Fibroblast of skin of right biceps (primary cell): ENCODE data around the gene SYT7.

Experiments used
- DNase-seq: peaks from one replicate; pipeline ENCODE4 v3.0.0-alpha.2; 2013

Gene SYT7

DNA sequence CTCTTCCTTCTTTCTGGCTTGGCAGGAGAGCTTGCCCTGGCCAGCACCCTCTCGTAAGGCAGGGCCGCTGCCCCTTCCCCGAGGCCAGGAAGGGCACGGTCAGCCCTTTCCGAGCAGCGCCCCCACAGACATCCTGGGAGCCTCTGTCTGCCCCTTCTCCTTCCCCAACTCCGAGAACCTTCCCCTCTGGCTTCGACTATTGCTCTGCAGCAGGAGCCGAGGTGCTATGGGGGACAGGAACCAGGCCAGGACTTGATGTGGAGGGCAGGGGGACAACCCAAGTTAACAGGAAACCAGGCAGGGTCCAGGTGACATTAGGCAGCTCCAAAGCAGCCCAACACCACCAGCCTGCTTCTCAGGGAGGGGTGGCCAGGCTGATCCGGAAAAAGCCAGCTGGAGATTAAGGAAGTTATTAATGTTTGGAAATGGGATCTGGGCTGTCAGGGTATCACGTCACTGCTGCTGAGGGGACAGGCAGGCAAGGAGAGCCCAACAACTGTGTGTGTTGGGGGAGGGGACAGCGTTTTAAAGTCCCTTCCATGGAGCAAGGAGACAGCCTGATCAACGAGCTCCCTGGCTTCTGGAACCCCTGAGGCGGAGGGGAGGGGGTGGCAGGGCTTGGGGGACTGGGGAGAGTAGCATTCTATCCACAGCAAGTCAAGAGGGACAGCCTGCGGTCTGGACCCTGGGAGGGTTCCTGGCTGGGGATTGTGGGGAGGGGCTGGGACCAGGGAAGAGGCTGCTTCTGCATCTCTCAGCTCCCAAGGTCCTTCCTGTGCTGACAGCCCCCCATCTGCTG lies 27.3 kb downstream of the SYT7 start:
- DNase-seq: no peak

DNA sequence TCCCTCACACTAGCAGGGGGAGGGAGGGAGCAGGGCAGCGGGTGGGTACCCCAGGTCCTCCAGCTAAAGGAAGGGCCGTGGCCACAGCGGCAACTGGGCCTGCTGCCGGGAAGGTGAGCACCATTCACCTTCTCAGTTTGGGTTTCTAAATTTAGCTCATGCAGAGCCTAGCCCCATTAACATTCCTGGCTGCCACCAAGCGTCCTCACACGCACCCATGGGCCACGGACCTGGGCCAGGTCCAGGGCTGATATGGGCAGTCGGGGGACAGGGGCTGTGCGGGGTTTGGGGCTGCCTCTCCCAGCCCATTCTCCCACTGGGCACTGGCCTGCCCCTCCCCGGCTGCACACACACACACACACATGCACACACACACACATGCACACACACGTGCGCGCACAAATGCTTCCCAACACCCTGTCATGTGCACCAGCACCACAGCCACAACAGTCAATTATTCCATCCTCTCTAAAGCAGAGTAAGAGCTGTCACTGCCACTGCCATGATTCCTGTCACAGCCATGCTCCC lies 28.7 kb downstream of the SYT7 start:
- DNase-seq: no peak

DNA sequence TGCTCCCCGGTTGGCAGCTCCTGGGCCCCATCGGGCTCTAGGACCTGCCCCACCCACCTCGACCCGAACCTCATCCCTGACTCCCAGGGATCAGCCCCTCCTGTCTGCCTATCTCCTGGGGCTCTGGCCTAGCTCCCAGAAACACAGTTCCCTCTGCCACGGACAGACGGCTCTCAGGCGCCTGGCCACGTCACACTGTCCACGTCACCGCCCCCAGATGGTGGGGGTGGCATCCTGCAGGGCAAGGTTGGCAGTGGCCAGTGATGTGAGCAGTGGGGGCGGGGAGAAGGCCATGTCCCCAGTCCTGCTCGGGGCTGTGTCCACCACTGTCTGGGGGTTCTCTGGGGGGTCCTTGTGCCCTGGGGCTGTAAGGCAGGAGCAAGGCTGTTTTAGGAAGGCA lies 29.2 kb downstream of the SYT7 start:
- DNase-seq: no peak

DNA sequence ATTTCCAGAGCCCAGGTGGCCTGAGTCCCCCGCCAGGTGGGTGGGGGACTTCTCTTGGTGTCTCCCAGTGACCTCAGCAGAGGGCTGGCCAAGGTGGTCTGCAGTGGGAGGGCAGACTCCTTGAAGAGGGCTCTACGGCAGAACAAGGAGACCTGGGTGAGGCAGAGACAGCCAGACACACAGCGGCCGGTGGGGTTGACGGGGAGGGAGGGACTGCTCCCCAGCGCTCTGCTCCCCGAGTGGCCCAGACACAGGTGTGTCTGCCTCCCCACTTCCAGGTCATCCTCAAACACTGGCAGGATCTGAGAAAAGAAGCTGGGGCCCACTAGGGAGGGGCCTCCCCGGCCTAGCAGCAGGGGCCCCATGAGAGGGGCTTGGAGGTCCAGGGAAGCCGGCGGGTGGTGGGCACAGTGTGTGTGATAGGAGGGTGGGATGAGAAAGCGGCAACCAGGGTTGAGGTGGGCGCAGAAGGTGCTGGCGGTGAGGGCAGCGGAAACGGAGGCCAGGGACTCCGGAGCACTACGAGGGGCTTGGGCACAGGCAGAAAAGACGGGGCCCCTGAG lies 30.1 kb downstream of the SYT7 start:
- no peak for DNase-seq

DNA sequence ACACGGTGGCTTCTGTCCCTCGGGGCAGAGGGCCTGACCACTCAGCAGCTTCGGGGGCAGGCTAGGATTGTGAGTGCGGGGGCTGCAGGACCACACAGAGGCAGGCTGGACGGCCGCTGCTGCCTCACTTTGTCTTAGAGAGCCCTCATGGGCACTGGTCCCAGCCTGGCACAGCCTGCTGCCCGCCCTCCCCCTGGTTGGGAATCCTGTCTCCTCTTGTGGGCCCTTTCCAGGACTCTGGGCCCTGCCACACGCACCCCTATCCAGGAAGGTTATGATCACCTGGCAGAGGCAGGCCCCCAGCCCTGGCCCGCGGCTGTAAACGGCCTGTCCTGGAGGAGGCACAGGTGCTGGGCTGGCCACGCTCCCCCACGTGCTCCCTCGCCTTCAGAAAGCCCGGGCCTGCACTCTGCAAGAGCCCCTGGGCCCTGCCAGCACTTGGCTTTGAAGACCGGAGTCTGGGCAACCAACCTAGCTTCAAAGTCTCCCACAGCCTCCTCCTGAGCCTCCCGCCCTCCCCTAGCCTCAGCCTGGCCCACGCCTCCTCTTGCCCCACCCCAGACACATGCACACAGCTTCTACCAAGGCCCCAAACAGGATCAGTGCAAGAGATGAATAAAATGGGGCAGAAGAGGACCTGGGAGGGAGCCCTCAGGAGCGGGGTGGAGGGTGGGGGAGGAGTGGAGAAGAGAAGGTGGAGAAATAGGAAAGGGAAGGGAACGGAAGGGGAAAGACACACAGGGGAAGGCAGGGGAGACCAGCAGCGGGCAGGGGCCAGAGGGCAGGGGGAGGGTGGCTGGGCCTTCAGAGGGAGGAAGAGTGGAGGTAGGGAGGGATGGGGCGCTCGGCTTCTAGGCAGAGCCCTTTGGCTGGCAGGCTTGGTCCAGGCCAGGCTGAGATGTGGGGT lies 31.0 kb downstream of the SYT7 start:
- no peak for DNase-seq

DNA sequence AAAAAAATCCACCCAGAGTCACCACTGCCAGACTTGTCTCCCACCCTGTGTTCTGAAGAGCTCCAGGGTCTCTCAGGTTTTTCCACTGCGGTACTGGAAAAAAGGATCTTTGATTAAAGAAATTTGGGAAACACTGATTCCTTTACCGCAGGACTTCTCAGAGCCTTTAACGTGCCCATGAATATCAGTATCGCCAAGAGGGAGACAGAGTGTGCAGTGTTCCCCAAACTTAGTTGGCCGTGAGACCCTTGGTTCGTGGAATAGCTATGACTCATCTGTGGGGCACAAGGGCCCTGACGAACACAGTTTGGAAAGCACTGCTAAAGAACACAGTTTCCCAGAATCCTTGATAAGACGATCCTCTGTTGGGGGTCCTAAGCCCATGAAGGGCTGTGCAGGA lies 31.7 kb downstream of the SYT7 start:
- DNase-seq: no peak

GRCh38 chr11:61547246-61547645 lies 33.6 kb downstream of the SYT7 start:
- no peak for DNase-seq

- no peak for DNase-seq
Observed at GRCh38 chr11:61546663-61547062, 34.2 kb downstream of the SYT7 start.

GRCh38 chr11:61545921-61546320 lies 35.0 kb downstream of the SYT7 start:
- no peak for DNase-seq

DNA sequence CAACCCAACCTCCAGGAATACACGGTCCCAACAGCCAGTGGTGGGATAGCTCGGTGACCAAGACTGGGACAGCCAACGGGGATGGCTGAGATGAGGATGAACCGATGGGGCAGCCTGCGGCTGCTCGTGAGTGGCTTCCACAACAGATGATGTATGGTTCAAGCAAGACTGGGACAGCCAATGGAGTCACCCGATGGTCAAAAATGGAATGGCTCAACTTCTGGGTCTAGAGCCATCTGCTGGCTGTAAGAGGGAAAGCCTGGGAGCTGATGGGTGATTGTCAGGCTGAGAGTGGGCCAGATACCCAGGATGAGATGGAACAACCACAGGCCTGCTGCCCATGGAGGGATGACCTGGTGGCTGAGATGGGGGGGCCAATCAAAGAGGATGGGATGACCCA lies 35.5 kb downstream of the SYT7 start:
- DNase-seq: no peak

DNA sequence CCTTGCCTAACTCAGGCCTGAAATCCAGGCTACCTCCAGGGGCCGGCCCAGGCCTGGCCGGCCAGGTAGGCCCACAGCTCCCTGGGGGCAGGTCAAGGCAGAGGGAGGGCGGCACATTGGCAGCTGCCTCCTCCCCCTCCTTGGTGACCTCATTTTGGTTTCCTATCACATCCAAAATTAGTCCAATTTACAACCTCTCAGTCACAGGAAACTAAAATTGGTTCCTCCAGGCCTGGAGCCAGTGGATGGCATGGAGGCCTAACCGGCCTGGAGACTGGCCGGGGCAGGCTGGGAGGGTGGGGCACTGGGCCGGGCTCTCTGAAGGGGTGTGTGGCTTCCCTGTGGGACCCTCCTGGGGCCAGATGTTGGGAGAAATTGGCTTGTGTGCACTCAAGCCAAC lies 36.4 kb downstream of the SYT7 start:
- no peak for DNase-seq

DNA sequence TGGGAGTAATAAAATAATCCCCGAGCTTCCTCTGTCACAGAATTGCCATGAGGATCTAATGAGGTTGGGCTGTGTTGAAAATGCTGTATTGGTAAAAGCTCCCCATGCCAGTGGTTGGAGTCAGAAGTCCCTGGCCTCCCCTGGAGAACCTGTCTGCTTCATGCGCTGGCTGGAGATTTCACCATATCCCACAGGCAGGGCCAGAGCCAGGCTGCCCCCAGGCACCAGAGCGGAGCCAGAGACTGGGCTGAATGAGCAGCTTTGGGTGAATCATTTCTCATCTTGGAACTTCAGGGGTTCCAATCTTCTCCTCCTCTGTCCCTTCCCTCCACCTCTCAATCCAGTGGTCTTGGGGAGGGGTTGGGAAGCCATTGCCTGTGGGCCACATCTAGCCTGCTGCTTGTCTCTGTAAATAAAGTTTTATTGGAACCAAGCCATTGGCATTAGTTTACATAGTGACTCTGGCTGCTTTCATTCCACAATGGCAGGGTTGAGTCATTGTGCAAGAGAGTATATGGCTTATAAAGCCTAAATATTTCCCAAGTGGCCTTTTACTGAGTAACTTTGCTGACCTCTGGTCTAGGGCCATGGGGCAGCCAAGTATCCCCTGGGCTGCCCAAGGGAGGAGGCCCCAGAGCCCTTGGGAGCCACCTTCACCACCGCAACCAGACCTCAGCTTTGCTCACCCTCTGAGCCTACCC lies 37.1 kb downstream of the SYT7 start:
- DNase-seq: peak; percentile 45

GRCh38 chr11:61542705-61543104 lies 38.2 kb downstream of the SYT7 start:
- DNase-seq: no peak

DNA sequence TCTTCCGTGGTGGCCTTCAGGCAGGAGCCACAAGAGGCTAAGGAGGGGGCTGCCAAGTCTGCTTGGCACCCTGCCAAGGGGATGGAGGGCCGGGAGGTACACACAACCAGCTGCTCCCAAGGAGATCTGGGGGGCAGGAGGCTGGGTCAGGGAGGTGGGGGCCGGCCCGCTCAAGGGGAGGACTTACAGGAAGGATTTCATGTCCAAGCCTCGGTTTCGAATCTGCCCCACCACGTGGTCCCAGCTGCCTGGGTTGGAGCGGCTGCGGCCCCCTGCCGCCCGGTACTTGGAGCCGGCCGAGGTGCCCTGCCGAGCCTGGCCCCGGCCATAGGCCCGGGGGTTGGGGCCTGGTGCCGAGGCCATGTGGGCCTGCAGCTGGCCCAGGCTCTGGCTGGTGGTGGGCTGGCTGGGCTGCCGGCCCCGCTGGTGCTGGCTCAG lies 38.8 kb downstream of the SYT7 start:
- DNase-seq: no peak

DNA sequence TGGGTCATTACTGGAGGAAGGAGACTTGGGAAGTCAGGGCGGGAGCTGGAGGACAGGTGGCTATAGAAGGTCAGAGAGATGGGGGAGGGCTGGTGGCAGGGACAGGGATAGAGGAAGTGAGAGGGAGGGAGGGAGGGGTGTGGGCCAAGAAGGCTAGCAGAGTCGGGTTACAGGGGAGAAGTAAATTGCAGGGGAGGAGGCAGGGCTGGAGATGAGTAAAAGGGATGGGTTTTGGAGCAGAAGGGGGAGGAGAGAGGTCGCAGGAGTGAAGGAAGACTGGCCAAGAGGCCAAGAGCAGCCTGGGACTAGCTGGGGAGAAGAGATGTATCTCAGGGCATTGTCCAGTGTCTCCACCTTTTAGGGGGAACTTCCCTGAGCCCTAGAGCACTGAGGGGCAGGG lies 39.3 kb downstream of the SYT7 start:
- peak; percentile 44 for DNase-seq

DNA sequence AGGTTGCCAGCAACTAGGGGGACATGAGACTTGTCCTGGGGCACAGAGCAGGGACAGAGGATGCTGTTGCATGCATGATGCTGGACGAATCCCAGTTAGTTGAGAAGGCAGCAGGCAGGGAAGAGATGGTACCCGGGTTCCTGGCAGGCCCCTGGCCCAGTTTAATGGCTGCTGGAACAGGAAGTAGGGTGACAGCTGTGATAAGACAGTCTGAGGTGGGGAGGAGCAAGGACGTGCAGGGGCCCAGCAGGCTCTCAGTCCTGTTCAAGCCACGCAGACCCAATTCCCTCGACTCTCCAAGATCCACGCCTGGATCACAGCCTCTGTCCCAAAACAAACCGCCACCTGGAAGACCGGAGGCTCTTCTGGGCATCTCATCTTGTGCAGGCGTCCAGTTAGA lies 40.3 kb downstream of the SYT7 start:
- DNase-seq: no peak

- DNase-seq: no peak
Observed at GRCh38 chr11:61539831-61540357, 41.0 kb downstream of the SYT7 start.

DNA sequence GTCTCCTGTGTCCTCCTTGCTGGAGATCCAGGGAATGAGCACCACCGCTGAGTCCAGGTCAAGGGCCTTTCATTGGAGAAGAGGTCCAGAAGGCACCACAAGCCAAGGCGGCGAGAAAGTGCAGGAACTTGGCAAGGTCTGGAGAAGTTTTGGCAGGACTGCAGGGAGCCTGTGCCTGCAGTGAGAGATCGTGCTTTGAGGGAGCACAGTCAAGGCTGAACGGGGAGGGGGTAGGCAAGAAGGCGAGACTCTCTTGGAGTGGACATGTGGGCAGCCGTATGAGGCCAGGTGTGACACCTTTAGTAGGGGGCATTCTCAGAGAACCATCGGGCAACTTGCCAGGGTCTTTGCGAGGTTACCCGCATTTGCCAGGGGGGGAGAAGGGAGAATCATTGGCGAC lies 41.9 kb downstream of the SYT7 start:
- no peak for DNase-seq

DNA sequence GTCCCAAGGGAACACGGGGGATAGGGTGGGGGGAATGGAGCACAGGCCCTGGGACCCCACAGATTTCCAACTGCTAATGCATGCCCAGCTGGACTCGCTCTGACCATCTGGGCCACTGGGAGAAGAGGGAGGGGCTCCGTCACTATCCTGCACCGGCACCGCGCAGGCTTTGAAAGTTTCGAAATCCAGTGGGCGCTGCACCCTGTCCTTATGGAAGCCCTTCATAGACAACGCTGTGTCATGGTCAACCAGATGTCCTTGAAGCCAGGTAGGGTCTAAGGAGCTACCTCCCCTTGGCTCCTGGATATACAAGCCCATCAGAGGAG lies 42.3 kb downstream of the SYT7 start:
- DNase-seq: no peak

- no peak for DNase-seq
Observed at GRCh38 chr11:61537326-61537725, 43.5 kb downstream of the SYT7 start.

DNA sequence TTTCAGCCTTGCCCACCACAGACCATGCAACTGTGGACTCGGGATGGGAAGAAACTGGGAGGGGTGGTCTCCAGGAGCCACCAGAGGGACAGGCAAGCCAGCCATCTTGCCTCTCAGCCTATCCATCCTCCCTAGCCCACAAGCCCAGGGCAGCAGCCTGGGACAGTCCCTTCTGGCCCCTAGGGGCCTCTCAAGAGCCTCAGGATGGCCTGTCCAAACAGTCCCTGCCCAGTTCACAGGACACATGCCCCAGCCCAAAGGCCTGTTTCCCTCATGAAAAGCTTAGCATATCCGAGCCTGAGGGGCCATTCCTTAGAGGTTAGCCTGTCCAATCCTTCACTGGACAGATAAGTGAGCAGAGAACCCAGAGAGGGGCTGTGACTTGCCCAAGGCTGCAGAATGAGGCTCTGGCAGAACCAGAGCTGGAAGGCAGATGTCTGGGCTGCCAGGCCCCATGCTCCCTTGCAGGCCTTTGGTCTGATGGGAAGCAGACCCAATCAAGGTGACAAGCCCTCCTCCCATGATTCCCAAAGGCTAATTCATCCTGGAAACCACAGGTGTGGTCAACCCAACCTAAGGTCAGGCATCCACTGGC lies 44.1 kb downstream of the SYT7 start:
- no peak for DNase-seq

DNA sequence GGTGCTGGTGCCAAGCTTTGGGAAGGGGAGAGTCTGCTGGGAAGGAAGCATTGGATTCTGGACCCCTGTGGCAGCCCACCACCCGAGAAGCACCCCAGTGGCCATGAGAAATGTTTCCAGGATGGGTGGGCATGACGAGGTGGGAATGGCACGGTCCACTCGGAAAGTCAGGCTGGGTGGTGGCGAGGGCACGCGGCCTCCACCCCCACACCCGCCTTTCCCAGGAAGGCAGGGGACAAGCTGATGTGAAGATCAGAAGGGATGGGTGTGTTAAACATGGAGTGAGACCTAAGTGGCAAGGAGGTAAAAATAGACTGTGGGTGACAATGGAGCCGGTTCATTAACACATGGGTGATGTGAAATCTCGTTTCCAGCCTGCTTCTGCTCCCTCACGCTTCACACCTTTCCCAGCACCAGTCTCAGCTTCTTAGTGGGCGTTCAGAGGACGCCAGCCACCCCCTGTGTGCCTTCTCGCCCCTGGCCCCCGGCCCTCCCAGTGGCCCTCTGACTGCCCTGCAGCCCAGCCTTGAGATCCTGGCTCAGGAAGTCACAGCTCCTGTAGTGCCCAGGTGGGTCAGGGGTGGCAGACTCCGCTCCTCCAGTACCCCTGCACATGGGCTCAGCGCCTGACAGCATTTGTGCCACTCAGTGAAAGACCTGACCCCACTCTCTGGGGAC lies 44.7 kb downstream of the SYT7 start:
- no peak for DNase-seq
